Measurements from ENCODE around the gene CTNNA1.

DNA sequence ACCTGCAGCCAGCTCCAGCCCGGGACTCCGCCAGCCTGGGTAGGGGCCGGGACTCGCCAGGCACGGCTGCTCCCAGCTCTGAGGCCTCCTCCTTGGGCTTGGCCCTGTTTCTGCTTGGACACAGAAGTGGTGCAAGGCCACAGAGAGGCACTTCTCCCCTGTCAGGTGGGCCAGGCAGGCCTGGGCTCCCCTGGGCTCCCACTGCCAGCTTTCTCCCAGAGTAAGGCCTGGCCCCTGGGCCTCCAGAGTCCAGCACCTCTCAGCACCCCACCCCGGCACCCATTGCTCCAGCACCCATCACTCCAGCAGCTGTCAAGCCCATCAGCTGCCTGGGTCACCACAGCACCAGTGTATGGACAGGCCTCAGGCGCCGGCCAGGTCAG, 193.0 kb downstream of the CTNNA1 start:
- TF ChIP-seq MXD1 (CRISPR knock-in tag; IDR thresholded peaks at IDR 0.05; ENCODE audit: borderline replicate concordance, poor library complexity, severe bottlenecking) (no peak), GMEB1 (CRISPR knock-in tag; IDR thresholded peaks at IDR 0.05) (no peak), SIN3A (IDR thresholded peaks at IDR 0.05; ENCODE audit: borderline replicate concordance in 2 of 2, control insufficient read depth in 1 of 2, low read depth in 2 of 2, low read length in 2 of 2) (no peak), CBX5 (IDR thresholded peaks at IDR 0.05; ENCODE audit: borderline replicate concordance, low read depth) (no peak), KLF13 (tag; IDR thresholded peaks at IDR 0.05; ENCODE audit: borderline replicate concordance, low read depth) (no peak), ZNF830 (CRISPR knock-in tag; IDR thresholded peaks at IDR 0.05) (no peak), POLR2AphosphoS5 (IDR thresholded peaks at IDR 0.05; ENCODE audit: control insufficient read depth, insufficient read depth, low read depth, low read length) (no peak), SMARCC2 (IDR thresholded peaks at IDR 0.05; ENCODE audit: low read depth) (no peak), ZNF133 (CRISPR knock-in tag; IDR thresholded peaks at IDR 0.05) (no peak), E2F3 (CRISPR knock-in tag; IDR thresholded peaks at IDR 0.05) (no peak)
- TF ChIP-seq, protein P1, sequence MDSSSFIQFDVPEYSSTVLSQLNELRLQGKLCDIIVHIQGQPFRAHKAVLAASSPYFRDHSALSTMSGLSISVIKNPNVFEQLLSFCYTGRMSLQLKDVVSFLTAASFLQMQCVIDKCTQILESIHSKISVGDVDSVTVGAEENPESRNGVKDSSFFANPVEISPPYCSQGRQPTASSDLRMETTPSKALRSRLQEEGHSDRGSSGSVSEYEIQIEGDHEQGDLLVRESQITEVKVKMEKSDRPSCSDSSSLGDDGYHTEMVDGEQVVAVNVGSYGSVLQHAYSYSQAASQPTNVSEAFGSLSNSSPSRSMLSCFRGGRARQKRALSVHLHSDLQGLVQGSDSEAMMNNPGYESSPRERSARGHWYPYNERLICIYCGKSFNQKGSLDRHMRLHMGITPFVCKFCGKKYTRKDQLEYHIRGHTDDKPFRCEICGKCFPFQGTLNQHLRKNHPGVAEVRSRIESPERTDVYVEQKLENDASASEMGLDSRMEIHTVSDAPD (CRISPR knock-in tag; IDR thresholded peaks at IDR 0.05) = no peak

All from K562 (cell line).